ENCODE measurements around the gene FUBP3. TPM values are rescaled to one million over a fixed set of nuclear protein-coding genes. Genes with fewer than 3 reads are reported as not detected.

FUBP3 gene
- polyA plus RNA-seq, 3 donors: 9.5 to 17.3 (median 16.3) TPM

DNA sequence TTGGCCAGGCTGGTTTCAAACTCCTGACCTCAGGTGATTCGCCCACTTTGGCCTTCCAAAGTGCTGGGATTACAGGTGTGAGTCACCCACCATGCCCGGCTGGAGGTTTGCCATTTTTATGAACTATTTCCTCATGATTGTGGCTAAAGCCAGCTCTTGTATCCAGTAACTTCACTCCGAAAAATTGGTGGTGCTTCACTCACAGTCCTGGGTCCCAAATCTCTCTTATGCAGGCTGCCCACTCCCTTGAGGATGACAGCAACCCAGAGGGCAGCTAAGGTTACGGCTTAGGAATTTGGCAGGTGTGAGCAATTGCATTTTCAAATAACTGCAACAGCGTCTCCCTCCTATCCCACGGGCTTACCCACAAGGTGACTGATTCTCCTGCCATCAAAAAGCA, 23.4 kb upstream of the FUBP3 start:
- Mint-ChIP-seq H3K4me3 (no peak overlapping the region), H3K4me1 (no peaks in the 10 kb centered on the region), H3K9me3 (peaks cover 0 to 4% (median 2%) of the 10 kb centered on the region in 7 donors), H3K27ac (no peak overlapping the region), H3K27me3 (ENCODE audit: low read depth in 3 of 3) (peaks cover 14 to 22% (median 17%) of the 10 kb centered on the region in 3 donors), H3K36me3 (no peaks in the 10 kb centered on the region)
- no peak overlapping the region for H2AFZ ChIP-seq (ENCODE audit: insufficient read depth, low read depth, low read length, poor library complexity, severe bottlenecking)
- no peak overlapping the region for H3K4me3 ChIP-seq (replicated peaks in 1 of 3; ENCODE audit: low read depth in 2 of 3, low read length in 3 of 3)
- intact Hi-C loops (cut with micrococcal nuclease): no loop called here
- no peaks in the 10 kb centered on the region for H3K79me2 ChIP-seq (ENCODE audit: insufficient read depth, low read length)
- no peaks in the 10 kb centered on the region for H3K4me1 ChIP-seq (ENCODE audit: control insufficient read depth in 1 of 2, insufficient read depth in 2 of 2, low read length in 2 of 2)
- H3K27ac ChIP-seq (ENCODE audit: low read depth in 1 of 2, low read length in 2 of 2): no peak overlapping the region
- H4K20me1 ChIP-seq (ENCODE audit: insufficient read depth, low read length): no peaks in the 10 kb centered on the region
- no peak for TF ChIP-seq CTCF (IDR thresholded peaks at IDR 0.05)
- 85% methylated on average over 4 of the region's 6 CpGs for WGBS (ENCODE audit: insufficient coverage)
- H3K4me2 ChIP-seq (replicated peaks; ENCODE audit: extremely low read depth, low read length, poor library complexity, severe bottlenecking): no peak overlapping the region
- H3K9me3 ChIP-seq (replicated peaks in 1 of 2; ENCODE audit: control insufficient read depth in 1 of 2, insufficient read depth in 1 of 2, low read length in 2 of 2): no peaks in the 10 kb centered on the region
- no peak for DNase-seq
- H3K27me3 ChIP-seq (ENCODE audit: control insufficient read depth in 2 of 2, insufficient read depth in 2 of 2, low read length in 2 of 2): no peaks in the 10 kb centered on the region
- H3K36me3 ChIP-seq (replicated peaks in 1 of 2; ENCODE audit: control insufficient read depth in 1 of 2, insufficient read depth in 2 of 2, low read length in 2 of 2): no peaks in the 10 kb centered on the region
- no peak overlapping the region for H3K9ac ChIP-seq (ENCODE audit: insufficient read depth, low read length, poor library complexity, severe bottlenecking)

DNA sequence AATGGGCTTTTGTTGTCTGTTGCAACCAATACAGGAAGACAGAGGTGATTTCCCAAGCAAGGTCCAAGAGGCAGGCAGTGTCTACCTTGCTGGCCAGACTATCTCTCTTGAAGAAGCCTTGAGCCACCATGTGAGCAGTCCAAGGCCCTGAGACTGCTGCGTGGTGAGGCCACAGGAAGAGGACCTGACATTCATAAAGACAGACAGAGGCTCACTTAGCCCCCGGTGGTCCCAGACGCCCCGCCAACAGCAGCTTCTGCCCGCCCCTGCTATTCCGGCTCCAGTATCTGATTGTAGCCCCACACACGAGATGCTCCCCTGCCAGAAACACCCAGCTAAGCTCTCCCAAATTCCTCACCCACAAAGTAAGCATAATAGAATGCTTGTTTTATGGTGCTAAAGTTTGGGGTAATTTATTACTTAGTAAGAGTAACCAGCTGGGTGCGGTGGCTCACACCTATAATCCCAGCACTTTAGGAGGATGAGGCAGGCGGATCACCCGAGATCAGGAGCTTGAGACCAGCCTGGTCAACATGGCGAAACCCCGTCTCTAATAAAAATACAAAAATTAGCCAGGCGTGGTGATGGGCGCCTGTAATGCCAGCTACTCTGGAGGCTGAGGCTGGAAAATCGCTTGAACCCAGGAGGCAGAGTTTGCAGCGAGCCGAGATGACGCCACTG, 22.8 kb upstream of the FUBP3 start:
- no peak overlapping the region for H3K27ac ChIP-seq (ENCODE audit: low read depth in 1 of 2, low read length in 2 of 2)
- H3K4me3 ChIP-seq (replicated peaks in 1 of 3; ENCODE audit: low read depth in 2 of 3, low read length in 3 of 3): no peak overlapping the region
- Mint-ChIP-seq H3K27ac (no peak overlapping the region), H3K4me1 (no peaks in the 10 kb centered on the region), H3K27me3 (ENCODE audit: low read depth in 3 of 3) (peaks cover 14 to 24% (median 18%) of the 10 kb centered on the region in 3 donors), H3K4me3 (no peak overlapping the region), H3K36me3 (no peaks in the 10 kb centered on the region), H3K9me3 (peaks cover 0 to 4% (median 2%) of the 10 kb centered on the region in 7 donors)
- DNase-seq: no peak
- no peaks in the 10 kb centered on the region for H3K36me3 ChIP-seq (replicated peaks in 1 of 2; ENCODE audit: control insufficient read depth in 1 of 2, insufficient read depth in 2 of 2, low read length in 2 of 2)
- H3K27me3 ChIP-seq (ENCODE audit: control insufficient read depth in 2 of 2, insufficient read depth in 2 of 2, low read length in 2 of 2): no peaks in the 10 kb centered on the region
- no peak overlapping the region for H2AFZ ChIP-seq (ENCODE audit: insufficient read depth, low read depth, low read length, poor library complexity, severe bottlenecking)
- no peaks in the 10 kb centered on the region for H3K4me1 ChIP-seq (ENCODE audit: control insufficient read depth in 1 of 2, insufficient read depth in 2 of 2, low read length in 2 of 2)
- H3K9me3 ChIP-seq (replicated peaks in 1 of 2; ENCODE audit: control insufficient read depth in 1 of 2, insufficient read depth in 1 of 2, low read length in 2 of 2): no peaks in the 10 kb centered on the region
- intact Hi-C loops (cut with micrococcal nuclease): no loop called here
- no peak for TF ChIP-seq CTCF (IDR thresholded peaks at IDR 0.05)
- WGBS (ENCODE audit: insufficient coverage): 71% methylated on average over 2 of the region's 18 CpGs
- H3K79me2 ChIP-seq (ENCODE audit: insufficient read depth, low read length): no peaks in the 10 kb centered on the region
- H3K9ac ChIP-seq (ENCODE audit: insufficient read depth, low read length, poor library complexity, severe bottlenecking): no peak overlapping the region
- H4K20me1 ChIP-seq (ENCODE audit: insufficient read depth, low read length): no peaks in the 10 kb centered on the region
- no peak overlapping the region for H3K4me2 ChIP-seq (replicated peaks; ENCODE audit: extremely low read depth, low read length, poor library complexity, severe bottlenecking)
